VCaP (cell line): ENCODE data around the gene ZNF668.

Experiments
- H3K27ac ChIP-seq: fragments of 450-650 bp; 2 replicates; pipeline ENCODE4 v1.5.1; 2017
- CTCF ChIP-seq: fragments of 450-650 bp; conservative IDR thresholded peaks from 2 replicates; pipeline ENCODE4 v1.5.1; 2017; ENCODE audit warnings: mild to moderate bottlenecking, moderate library complexity

Gene ZNF668

DNA sequence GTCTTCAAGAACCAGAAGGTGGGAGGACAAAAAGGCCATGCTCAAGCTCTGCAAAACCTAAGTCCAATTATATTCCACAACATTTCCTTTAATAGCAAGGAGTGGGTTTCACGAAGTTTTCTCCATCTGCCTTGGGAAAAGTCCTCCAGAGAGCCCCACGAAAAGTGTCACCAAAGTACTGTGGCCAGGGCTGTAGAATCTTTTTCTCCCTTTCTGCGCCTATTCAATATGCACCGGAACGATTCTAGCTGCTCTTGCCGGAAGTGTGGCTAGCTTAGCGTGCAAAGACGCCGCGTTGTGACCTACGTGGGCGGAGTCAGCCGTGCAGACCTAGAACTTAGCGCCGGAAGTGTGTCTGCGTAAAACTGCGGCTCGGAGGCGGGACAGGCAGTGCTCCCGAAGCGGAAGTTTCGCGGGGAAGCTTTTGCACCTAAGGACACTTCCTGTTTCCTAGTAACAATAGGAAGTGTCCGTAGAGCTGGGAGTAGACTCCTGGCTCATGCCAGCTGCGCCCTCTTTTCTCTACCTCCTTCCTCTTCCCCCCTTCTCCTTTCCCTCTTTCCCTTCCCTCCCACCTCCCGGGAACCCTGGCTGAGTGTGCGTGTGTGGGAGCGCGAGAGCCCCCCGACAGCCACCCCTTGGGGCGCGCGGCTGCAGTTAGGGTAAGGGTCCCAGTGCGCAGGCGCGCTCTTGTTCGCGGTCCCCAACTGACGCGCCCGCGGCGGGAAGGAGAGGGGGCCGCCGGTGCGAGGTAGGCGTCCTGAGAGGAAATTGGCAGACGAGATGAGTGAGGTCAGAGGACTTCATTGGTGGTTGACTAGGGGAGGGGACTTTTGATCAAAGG, at the start of gene ZNF668, which contains the start of gene ZNF646:
Gene ZNF668, minus strand, starts transcription at position 271 of the 844 bp plus-strand sequence. CDS start 9,781 bp downstream, outside the sequence.
Gene ZNF646, plus strand, starts transcription at position 453 of the 844 bp plus-strand sequence. CDS start 1,903 bp downstream, outside the sequence.
- peak within 1 kb of the TSS; percentile 88 for H3K27ac ChIP-seq
- no peak for TF ChIP-seq CTCF

DNA sequence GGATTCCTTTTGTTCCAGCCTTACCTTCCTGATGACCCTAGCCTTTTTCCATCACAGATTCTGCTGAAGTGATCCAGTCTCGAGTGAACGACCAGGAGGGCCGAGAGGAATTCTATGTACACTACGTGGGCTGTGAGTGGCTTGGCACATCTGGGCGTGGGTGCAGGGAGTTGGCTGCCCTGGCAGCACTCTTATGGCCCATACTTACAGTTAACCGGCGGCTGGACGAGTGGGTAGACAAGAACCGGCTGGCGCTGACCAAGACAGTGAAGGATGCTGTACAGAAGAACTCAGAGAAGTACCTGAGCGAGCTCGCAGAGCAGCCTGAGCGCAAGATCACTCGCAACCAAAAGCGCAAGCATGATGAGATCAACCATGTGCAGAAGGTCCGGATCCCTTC, 46.1 kb upstream of the ZNF668 start:
- TF ChIP-seq CTCF: no peak
- no peak overlapping the region for H3K27ac ChIP-seq

DNA sequence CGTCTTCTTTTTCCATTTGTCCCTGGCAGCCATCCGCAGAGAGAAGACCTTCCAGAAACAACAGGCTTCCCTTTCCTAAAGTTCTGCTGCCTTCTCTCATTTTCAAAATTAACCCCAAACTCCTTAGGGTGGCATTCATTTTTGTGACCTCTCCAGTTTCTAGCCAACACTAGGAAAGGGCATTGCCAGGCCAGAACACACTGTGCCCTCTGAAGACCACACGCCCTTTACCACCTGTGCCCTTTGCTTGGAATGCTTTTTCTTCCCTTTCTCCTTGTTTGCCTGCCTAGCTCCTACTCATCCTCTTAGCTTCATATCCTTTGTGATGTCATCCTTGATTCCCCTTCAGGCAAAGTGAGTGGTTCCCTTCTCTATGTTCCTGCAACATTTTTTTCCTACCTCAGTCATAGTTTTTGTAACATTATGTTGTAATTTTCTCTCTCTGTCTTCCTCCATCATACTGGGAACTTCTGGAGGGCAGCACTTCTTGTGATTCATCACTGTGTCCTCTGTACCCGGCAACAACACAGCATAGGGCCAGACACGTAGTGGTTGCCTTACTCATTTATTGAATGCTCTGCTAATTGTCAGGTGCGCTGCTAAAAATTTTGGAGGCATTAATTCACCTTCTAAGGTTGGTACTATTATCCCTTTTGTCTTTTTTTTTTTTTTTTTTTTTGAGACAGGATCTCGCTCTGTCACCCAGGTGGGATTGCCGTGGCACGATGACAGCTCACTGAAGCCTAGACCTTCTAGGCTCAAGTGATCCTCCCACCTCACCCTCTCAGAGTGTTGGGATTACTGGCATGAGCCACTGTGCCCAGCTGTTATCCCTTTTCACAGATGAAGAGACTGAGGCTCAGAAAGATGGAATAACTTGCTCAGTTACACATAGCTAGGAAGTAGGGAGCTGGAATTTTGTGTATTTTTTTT, 44.4 kb upstream of the ZNF668 start:
- H3K27ac ChIP-seq: peak overlapping the region; percentile 81
- TF ChIP-seq CTCF: no peak

DNA sequence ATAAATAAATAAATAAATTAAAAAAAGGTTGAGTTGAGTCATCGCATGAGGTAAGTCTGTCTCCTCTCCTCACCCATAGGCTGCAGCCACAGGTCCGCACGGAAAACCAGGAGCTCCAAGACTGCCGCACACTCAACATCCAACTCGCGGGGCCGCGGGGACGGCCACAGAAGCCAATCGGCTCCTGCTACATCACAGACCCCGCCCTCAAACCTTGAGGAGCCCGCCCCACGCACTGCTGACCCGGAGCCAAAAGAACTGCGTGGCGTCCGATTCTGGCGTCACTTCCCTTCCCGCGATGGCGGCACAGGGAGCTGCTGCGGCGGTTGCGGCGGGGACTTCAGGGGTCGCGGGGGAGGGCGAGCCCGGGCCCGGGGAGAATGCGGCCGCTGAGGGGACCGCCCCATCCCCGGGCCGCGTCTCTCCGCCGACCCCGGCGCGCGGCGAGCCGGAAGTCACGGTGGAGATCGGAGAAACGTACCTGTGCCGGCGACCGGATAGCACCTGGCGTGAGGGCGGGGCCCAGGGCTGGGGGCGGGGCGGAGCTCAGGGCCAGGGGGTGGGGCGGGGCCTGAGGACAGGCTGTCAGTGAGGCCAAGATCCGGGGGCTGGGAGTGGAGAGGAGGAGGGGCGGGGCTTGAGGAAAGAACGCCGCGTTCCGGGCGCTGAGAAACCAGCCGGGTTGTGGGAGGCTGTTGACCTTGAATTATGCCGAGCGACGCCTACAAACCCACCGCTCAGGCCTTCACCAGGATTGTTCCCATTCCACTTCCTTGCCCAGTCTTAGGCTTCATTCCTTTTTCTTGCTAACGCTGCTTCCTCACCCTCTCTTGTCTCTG, 43.6 kb upstream of the ZNF668 start, which contains the start of gene KAT8:
Gene KAT8, plus strand, starts transcription at position 281 of the 839 bp plus-strand sequence. Its CDS starts 18 bp downstream, at position 299.
- TF ChIP-seq CTCF: no peak
- H3K27ac ChIP-seq: peak within 1 kb of the TSS; percentile 81

- no peak overlapping the region for H3K27ac ChIP-seq
- TF ChIP-seq CTCF: no peak
These were observed 40.4 kb upstream of the ZNF668 start for GRCh38 chr16:31114468-31114867.

DNA sequence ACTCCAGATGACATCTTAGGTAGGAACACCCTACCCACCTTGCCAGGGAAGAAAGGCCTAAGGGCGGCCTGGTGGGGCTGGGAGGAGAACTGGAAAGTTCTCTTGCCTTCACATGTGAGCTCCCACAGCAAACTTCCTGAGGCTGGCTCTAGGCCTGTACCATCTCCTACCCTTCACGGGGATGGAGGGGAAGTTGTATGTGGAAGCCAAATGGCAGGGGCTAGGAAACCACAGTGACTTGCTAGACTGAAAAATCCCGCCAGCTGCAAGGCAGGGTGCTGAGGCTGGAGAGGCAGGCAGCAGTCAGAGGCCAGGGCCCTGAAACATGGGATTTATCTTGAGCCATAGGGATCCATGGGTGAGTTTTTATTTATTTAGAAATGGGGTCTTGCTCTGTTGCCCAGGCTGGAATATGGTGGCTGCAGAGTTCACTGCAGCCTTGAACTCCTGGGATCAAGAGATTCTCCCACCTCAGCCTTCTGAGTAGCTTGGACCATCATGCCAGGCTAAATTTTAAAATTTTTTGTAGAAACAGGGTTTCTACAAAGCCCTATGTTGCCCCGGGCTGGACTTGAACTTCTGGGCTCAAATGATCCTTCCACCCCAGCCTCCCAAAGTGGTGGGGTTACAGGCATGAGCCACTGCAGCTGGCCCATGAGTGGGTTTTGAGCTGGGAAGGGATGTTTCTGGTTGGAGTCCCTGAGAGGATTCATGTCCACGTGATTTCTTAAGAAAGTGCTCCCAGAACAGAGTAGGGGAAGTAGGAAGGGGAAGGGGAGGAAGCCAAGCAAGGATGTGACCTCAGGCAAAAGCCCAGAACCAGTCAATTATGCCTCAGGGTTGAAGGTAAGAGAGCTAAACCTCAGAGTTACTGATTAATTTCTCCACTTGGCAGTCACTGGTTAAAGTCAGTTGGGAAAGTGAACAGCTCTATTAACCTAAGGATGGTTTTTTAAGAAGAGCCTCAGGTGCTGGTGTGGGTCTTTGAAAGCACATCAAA, 39.4 kb upstream of the ZNF668 start:
- H3K27ac ChIP-seq: no peak overlapping the region
- TF ChIP-seq CTCF: no peak
